WERI-Rb-1 (cell line): ENCODE data around the gene COL28A1.
A peak's percentile ranks its signal among the peaks of the same experiment; 100 is the strongest.

Experiments used
- DNase-seq: peaks from one replicate; pipeline ENCODE4 v3.0.0-alpha.2; 2020
- H3K27ac ChIP-seq: fragments of 250-450 bp; sonication (Bioruptor Pico); 2 replicates; pipeline ENCODE4 v1.5.1; 2020; ENCODE audit warnings: mild to moderate bottlenecking, moderate library complexity
- H3K27me3 ChIP-seq: fragments of 250-450 bp; sonication (Bioruptor Pico); 2 replicates; pipeline ENCODE4 v1.5.1; 2021; ENCODE audit warnings: mild to moderate bottlenecking, low read depth, moderate library complexity; ENCODE audit not compliant: insufficient read depth, severe bottlenecking
- H3K36me3 ChIP-seq: fragments of 250-450 bp; sonication (Bioruptor Pico); 2 replicates; pipeline ENCODE4 v1.5.1; 2020; ENCODE audit warnings: mild to moderate bottlenecking, moderate library complexity
- H3K4me3 ChIP-seq: 2 replicates; pipeline ENCODE4 v1.5.1; 2011; ENCODE audit warnings: low read depth, mild to moderate bottlenecking, control low read depth, low read length
- H3K9me3 ChIP-seq: fragments of 250-450 bp; sonication (Bioruptor Pico); 2 replicates; pipeline ENCODE4 v1.5.1; 2021; ENCODE audit warnings: mild to moderate bottlenecking, moderate library complexity; ENCODE audit not compliant: severe bottlenecking
- CTCF ChIP-seq: IDR thresholded peaks from 2 replicates; pipeline ENCODE4 v1.5.1; 2011; ENCODE audit warnings: low read depth, mild to moderate bottlenecking, control low read depth, inconsistent platforms, low read length

Gene COL28A1

GRCh38 chr7:7333610-7334009, 202.1 kb downstream of the COL28A1 start:
- no peak for TF ChIP-seq CTCF
- no peaks in the 10 kb centered on the region for H3K9me3 ChIP-seq
- no peaks in the 10 kb centered on the region for H3K27me3 ChIP-seq
- DNase-seq, result no peak
- H3K4me3 ChIP-seq, result no peak overlapping the region
- H3K36me3 ChIP-seq, result no peaks in the 10 kb centered on the region
- H3K27ac ChIP-seq, result no peak overlapping the region

GRCh38 chr7:7331523-7331922, 204.2 kb downstream of the COL28A1 start:
- no peaks in the 10 kb centered on the region for H3K36me3 ChIP-seq
- H3K27ac ChIP-seq, result peak overlapping the region; percentile 93
- no peaks in the 10 kb centered on the region for H3K27me3 ChIP-seq
- peak; percentile 52 for DNase-seq
- no peak for TF ChIP-seq CTCF
- H3K4me3 ChIP-seq, result no peak overlapping the region
- H3K9me3 ChIP-seq, result no peaks in the 10 kb centered on the region

GRCh38 chr7:7330997-7331396, 204.7 kb downstream of the COL28A1 start:
- Histone ChIP-seq H3K9me3 (no peaks in the 10 kb centered on the region), H3K27ac (peak overlapping the region; percentile 93), H3K36me3 (no peaks in the 10 kb centered on the region), H3K4me3 (no peak overlapping the region), H3K27me3 (no peaks in the 10 kb centered on the region)
- DNase-seq, result peak; percentile 92
- TF ChIP-seq CTCF, result peak; percentile 55

GRCh38 chr7:7329326-7329725, 206.3 kb downstream of the COL28A1 start:
- H3K27me3 ChIP-seq, result no peaks in the 10 kb centered on the region
- H3K36me3 ChIP-seq, result no peaks in the 10 kb centered on the region
- TF ChIP-seq CTCF, result no peak
- peak; percentile 76 for DNase-seq
- H3K9me3 ChIP-seq, result no peaks in the 10 kb centered on the region
- H3K4me3 ChIP-seq, result no peak overlapping the region
- H3K27ac ChIP-seq, result peak overlapping the region; percentile 93

- peak; percentile 75 for DNase-seq
- TF ChIP-seq CTCF, result no peak
- H3K36me3 ChIP-seq, result no peaks in the 10 kb centered on the region
- H3K27me3 ChIP-seq, result no peaks in the 10 kb centered on the region
- H3K4me3 ChIP-seq, result peak overlapping the region; percentile 17
- peak overlapping the region; percentile 93 for H3K27ac ChIP-seq
- H3K9me3 ChIP-seq, result no peaks in the 10 kb centered on the region
These were observed 208.2 kb downstream of the COL28A1 start for GRCh38 chr7:7327423-7327822.

GRCh38 chr7:7324698-7325097, 211.0 kb downstream of the COL28A1 start:
- peak overlapping the region; percentile 93 for H3K27ac ChIP-seq
- H3K4me3 ChIP-seq, result peak overlapping the region; percentile 34
- no peak for TF ChIP-seq CTCF
- H3K9me3 ChIP-seq, result no peaks in the 10 kb centered on the region
- no peak for DNase-seq
- no peaks in the 10 kb centered on the region for H3K27me3 ChIP-seq
- H3K36me3 ChIP-seq, result no peaks in the 10 kb centered on the region
